Endothelial cell of umbilical vein (primary cell): ENCODE data around the gene SLC22A23.

Experiments used
- CTCF ChIP-seq, 2 donors: IDR thresholded peaks; 1 replicate in 1 of 2; 2 replicates in 1 of 2; pipeline ENCODE4 v1.5.1; 2011; ENCODE audit warnings: low read length in 2 of 2, mild to moderate bottlenecking in 2 of 2, moderate library complexity in 2 of 2, control low read depth in 1 of 2, inconsistent platforms in 1 of 2, low read depth in 1 of 2; ENCODE audit not compliant: insufficient read depth in 1 of 2; ENCODE audit errors: extremely low read depth in 1 of 2
- FOS ChIP-seq: IDR thresholded peaks from 2 replicates; pipeline ENCODE4 v1.6.1; 2011; ENCODE audit warnings: mild to moderate bottlenecking, low read length, moderate library complexity, borderline replicate concordance; ENCODE audit not compliant: insufficient read depth
- MAX ChIP-seq: IDR thresholded peaks from 2 replicates; pipeline ENCODE4 v1.6.1; 2011; ENCODE audit not compliant: insufficient read depth, insufficient read length
- MYC ChIP-seq: IDR thresholded peaks from one replicate; pipeline ENCODE4 v1.6.1; 2011; ENCODE audit warnings: mild to moderate bottlenecking, low read depth, low read length
- POLR2A ChIP-seq: IDR thresholded peaks from 2 replicates; pipeline ENCODE4 v1.6.1; 2012; ENCODE audit warnings: low read depth, mild to moderate bottlenecking, control low read depth, low read length
- POLR2AphosphoS5 ChIP-seq: IDR thresholded peaks from 2 replicates; pipeline ENCODE4 v1.6.1; 2012; ENCODE audit warnings: low read depth, mild to moderate bottlenecking, control low read depth, low read length, moderate library complexity; ENCODE audit not compliant: insufficient read depth

GRCh38 chr6:3432416-3432815 is 24.4 kb downstream of the SLC22A23 start:
- TF ChIP-seq CTCF (IDR thresholded peaks at IDR 0.05; ENCODE audit: extremely low read depth in 1 of 2, insufficient read depth in 1 of 2, low read depth in 1 of 2, low read length in 2 of 2): no peak
- no peak for TF ChIP-seq MAX
- TF ChIP-seq POLR2A: no peak
- TF ChIP-seq POLR2AphosphoS5: no peak
- no peak for TF ChIP-seq MYC
- TF ChIP-seq FOS: no peak
